Skin of body (tissue), 2 donors: ENCODE measurements around the gene ZSCAN25. TPM values are rescaled to one million over a fixed set of nuclear protein-coding genes. Genes with fewer than 3 reads are reported as not detected.
"Not testable (repeated sequence)": the region's sequence is repeated elsewhere in the genome, so short reads cannot be mapped to it uniquely, and the experiment has no call there.

Experiments used
- DNase-seq: peaks from one replicate; lab custom pipeline; 2025; lab: John Stamatoyannopoulos, UW
- total RNA-seq: library from RNA; depleted of rRNA; stranded (reverse); fragments of >200 nt; gene quantifications from one replicate; pipeline ENCODE4 v1.2.3, GENCODE V29; 2014

ZSCAN25 gene
- total RNA-seq, 1 donor from 2014 or later, result 11.8 TPM

- no peak for DNase-seq
These were observed 541 bp downstream of the ZSCAN25 start for GRCh38 chr7:99617192-99617781.

- no peak for DNase-seq
These were observed 2.0 kb downstream of the ZSCAN25 start for GRCh38 chr7:99618726-99619125.

DNA sequence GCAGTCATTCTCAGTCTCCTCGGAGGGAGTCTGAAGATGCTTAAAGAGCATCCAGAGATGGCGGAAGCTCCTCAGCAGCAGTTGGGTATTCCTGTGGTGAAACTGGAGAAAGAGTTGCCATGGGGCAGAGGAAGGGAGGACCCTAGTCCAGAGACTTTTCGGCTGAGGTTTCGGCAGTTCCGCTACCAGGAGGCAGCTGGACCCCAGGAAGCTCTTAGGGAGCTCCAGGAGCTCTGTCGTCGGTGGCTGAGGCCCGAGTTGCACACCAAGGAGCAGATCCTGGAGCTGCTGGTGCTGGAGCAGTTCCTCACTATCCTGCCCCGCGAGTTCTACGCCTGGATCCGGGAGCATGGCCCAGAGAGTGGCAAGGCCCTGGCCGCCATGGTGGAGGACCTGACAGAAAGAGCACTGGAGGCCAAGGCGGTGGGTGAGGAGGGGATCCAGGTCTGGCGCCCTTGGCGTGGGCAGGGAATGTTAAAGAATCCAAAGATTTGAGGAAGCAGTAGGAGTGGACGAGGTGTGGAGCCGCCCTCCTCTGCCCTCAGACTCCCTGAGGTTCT, 2.9 kb downstream of the ZSCAN25 start:
- no peak for DNase-seq

DNA sequence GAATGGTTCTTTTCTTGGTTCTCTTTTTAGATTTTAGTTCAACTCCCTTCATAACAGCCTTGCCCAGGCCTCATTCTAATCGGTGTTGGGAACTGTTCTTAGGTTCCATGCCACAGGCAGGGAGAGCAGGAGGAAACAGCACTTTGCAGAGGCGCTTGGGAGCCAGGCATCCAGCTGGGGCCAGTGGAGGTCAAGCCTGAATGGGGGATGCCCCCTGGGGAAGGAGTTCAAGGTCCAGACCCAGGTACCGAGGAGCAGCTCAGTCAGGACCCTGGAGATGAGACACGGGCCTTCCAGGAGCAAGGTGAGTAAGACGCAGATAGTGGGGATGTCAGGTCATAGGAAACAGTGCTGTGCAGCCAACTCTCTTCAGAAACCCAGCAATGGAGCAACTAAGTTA, 4.5 kb downstream of the ZSCAN25 start:
- DNase-seq, result no peak

GRCh38 chr7:99622596-99622995, 5.8 kb downstream of the ZSCAN25 start:
- DNase-seq, result no peak

DNA sequence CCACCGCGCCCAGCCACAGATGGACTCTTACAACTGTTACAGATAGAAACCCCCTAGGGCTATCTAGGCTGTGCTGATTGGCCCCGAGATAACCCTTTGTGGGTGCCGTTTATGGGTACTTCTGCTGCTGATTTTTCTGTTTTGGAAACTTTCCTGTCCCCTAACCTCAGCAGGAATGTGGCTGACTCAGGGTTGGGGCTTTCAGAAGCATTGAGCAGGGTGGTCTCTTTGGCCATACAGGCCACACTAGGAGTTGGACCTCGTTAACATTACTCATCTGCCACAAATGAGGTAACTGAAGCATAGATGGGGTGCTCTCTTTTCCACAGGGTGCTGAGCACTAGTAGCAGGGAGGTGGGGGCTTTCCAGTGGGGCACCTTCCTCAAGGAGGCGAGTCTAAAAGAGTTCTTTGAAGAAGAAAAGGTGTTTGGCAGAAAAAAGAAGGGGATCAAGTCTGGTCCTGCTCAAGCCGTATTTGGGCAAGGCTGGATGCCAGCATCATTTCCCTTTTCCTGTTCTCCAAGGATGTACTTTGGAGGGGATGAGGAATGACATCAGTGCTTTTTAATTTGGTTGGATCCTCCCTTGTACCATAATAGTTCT, 6.4 kb downstream of the ZSCAN25 start:
- DNase-seq, result no peak

DNA sequence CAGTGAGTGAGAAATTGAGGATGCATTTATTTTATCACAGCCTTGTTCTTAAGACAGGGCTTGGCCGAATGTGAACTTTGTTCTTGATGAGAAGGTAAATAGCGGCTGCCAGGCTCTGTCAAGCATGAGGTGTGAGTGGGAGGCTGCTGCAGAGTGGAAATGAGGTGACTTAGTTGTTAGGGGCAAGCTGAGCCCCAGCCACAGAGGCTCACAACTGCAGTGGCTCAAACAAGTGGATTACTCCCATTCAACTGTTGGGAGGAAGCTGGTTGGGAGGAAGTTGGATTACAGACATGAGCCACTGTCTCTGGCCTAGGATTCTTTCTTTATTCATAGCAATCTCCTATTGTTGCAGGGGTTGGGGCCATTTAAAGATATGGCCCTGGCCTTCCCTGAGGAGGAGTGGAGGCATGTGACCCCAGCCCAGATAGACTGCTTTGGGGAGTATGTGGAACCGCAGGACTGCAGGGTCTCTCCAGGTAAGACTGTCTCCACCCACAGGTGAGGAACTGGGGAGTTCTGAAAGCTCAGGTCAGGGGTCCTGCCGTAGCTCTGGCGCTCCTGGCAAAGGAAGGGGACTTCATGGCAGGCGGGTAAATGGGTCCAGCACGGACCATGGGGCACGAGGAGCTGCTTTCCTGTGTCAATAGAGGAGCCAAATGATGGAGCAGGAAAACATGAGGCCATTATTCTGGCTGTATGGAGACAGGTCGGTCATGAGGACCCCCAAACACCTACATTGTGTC, 7.1 kb downstream of the ZSCAN25 start:
- no peak for DNase-seq

DNA sequence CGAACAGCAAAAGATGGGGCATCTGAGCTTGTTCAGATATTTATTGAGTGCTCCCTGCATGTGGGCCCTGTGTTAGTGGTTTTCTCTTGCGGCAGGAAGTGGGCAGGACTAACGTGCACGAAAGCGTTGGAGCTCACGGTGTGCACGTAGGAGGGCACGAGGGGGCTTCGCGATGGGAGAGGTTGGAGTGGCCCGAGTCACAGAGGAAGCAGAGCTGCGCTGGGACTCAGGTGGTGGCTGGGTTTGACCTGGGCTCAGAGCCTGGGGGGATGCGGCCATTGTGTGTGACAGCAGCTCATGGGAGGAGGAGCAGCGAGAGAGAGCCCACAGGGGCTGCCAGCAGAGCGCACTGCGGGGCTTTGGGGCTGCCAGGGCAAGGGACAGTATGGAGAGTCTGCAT, 7.7 kb downstream of the ZSCAN25 start:
- no peak for DNase-seq

GRCh38 chr7:99625321-99625720, 8.6 kb downstream of the ZSCAN25 start:
- DNase-seq, result no peak

- no peak for DNase-seq
These were observed 9.2 kb downstream of the ZSCAN25 start for GRCh38 chr7:99625961-99626360.

DNA sequence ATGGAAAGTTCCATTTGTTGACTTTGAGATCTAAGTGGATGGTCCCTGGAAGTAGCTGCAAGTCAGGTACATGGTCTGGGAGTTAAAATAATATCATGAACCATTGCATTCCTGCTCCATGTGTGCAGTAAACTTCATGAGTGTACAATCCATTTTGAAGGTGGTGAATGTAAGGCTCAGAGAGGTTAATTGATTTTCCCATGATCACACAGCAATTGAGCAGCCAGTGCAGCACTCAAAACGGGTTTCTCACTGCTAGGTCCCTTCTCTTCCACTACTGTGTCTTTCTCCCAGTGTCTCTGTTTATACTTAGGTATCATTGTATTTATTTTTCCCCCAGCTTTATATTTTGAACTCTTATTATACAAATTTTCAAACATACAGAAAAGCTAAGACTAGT, 9.9 kb downstream of the ZSCAN25 start:
- no peak for DNase-seq

- no peak for DNase-seq
These were observed 10.8 kb downstream of the ZSCAN25 start for GRCh38 chr7:99627513-99627912.

DNA sequence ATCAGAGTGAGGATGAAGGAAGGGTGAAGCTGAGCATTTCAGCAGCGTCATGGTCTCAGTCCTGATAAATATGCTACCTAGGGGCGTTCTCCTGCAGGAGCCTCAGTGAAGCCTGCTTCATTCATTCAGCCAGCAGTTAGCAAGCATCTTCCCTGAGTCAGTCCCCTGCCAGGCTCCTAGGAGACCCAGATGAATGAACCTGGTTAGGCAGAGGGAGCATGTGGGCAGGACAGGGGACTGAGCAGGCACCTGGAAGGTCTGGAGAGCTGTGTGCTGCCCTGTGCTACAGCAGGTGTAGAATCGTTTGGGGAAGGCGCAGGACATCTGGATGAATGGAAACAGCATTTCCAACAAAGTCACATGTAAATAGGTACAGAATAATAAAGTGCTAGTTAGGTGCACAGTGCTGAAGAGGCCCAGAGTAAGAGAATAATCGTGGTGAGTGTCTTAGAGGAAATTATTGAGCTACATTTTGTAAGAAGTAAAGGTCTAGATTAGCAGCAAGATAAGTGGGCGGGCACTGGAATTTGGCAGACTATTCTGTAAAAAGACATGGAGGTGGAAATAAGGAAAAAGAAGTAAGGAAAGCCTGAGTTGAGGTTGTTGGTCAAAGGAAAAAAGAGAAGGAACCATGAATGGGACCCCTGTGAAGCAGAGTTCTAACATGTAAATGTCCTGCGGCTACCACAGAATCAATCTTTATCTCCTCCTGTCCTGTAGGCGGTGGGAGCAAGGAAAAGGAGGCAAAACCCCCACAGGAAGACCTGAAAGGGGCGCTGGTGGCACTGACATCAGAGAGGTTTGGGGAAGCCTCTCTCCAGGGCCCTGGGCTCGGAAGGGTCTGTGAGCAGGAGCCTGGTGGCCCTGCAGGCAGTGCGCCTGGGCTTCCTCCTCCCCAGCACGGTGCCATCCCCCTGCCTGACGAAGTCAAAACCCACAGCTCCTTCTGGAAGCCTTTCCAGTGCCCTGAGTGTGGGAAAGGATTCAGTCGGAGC, 12.0 kb downstream of the ZSCAN25 start:
- DNase-seq, result no peak

DNA sequence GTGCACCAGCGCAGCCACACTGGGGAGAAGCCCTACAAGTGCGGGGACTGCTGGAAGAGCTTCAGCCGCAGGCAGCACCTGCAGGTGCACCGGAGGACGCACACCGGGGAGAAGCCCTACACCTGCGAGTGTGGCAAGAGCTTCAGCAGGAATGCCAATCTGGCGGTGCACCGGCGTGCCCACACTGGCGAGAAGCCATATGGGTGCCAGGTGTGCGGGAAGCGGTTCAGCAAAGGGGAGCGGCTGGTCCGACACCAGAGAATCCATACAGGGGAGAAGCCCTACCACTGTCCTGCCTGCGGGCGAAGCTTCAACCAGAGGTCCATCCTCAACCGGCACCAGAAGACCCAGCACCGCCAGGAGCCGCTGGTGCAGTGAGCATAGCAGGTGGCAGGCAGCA, 12.9 kb downstream of the ZSCAN25 start:
- DNase-seq, result no peak

DNA sequence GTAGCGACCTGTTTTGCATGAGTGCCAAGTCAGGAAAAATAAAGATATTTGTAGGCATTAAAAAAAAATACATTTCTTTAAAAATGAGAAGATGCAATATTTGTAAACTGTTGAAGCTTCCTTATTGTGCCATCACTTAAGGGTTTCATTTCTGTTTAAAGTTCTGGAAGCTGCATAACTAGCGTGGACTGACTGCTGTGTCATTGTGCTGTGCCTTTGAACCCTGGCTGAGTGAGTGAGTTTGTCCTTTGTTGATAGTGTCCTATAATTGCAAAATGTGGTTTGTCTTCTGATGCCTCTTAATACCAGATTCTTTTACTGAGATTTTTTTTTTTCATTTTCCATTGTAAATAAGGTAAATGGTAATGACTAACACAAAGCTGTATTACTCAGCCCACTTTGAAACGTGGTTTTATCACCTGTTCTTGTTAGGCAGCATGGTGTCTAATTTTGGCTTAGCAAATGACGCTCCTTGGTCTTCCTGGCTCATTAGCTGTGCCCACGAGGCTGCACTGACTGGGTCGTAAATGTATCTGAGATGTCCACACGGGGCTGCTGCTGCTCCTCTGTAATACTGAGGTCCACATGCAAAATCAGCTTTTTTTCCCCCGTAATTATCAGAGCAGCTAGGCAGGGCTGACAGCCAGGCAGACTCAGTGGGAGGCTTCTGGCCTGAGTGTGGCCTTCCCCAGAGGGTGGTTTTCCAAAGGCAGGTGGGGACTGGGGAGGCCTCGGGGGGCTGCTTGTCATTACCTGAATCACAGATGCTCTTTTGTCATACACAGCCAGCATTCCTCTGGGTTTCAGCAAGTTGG, 14.8 kb downstream of the ZSCAN25 start:
- DNase-seq, result no peak

DNA sequence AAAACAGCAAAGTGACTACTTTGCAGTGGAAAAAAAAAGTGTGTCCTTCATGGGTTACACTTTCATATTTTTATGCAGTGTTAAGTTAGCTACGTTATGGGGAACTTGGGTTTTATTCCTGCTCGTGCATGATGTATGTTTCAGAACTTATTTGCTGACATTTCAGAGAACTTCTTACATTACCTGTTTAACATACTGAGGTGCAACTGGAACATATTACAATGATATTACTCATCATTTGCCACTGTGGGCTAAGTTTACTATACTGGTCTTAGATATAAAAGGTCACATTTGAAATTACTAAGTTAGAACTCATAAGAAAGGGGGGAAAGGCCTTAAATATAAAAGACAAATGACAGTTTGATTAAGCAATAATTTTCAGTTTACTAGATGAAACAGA, 20.7 kb downstream of the ZSCAN25 start:
- DNase-seq, result not testable (repeated sequence)

DNA sequence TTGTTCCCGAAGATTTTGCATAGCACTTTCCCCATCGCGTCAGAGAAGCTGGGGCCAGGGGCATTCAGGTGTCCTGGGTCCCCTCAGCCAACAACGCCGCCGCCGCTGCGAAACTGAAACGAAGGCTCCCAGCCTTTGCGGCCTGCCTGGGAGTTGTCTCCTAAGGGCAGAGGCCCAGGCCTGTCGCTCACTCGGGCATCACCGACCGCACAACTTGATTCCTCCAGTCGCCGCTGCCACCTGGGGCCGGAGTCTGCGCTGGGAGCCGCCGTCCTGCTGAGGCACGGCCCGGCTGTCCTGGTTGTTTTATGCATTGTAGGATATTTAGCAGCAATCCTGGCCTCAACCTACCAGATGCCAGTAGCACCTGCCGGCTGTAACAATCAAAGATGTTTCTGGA, 22.0 kb downstream of the ZSCAN25 start:
- DNase-seq, result no peak

DNA sequence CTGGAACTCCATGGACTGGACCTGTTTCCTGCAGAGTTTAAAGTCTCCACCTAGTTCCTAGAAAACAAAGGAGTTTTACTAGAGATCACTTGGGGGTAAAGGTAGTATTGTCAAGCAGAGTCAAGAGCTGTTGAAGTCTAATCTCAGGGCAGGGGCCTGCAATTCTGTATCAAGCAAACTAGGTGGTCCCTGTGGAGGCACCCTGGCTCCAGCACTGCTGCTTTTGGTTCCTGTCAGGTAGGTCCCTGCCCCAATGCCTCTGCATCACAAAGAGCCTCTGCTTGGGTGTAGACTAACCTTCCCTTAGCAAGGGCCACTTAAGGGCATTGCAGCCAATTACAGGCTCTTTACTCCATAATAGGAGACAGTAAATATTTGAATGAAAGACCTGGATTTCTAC, 22.5 kb downstream of the ZSCAN25 start:
- no peak for DNase-seq

DNA sequence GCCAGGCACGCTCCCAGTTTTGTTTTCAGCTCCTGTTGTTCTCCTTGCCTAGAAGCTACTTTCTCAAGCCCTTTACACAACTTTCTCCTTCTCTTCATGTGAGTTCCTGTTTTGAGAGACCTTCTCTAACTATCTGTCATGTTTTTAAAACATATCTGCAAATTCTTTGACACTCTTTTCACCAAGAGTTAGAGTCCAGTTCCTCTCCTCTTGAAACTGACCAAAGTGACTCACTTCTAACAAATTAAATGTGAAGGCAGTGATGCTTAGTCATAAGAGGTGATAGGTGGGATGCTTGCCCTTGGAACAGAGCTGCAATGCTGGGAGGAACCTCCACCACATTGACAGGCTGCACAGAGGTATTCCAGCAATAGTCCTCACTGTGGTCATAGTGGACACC, 25.3 kb downstream of the ZSCAN25 start:
- DNase-seq, result no peak

DNA sequence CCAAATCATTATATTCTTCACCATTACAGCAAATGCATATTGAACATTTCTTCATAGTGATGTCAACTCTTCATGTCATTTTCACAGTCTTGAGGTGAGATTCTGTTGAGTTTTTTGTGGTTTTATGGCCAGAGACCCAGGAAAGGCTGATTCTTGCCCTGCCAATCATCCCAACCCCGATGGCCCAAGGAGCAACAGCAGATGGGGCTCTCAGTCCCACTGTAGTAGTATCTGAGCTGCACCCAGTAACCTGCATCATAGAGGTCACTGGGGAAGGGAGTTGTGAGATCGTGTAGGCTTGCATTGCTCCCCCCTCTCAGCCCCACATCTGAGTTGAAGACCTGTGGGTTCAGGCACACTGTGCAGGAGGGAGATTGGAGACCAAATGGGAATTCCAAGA, 26.7 kb downstream of the ZSCAN25 start:
- no peak for DNase-seq

DNA sequence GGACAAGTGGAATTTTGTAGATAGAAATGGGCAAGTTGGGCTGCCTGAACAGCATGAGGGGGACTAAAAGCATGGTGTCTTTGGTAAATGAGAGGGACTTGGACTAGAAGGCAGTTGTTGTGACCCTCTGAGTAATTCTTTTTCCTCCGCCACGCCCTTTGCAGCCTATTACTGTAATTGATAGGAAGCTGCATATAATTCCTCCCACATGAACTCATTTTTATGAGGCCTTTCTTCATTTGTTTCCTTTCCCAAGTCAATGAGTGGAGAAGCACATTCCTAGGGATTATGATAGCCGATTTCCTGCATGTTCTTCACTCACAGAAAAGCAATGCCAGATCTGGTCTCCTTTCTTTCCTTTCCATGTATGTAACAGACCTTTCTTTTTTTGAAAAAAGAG, 27.7 kb downstream of the ZSCAN25 start:
- no peak for DNase-seq
